GM18868 (cell line): ENCODE results near the gene AQP6.

ENCODE experiments used
- ATAC-seq: cut with Tn5 transposase; IDR thresholded peaks from one replicate; pipeline ENCODE4 v1.9.1; 2021; ENCODE audit warnings: mild to moderate bottlenecking, moderate library complexity; ENCODE audit not compliant: unreplicated experiment

The AQP6 gene

GRCh38 chr12:49955899-49956662 is 16.7 kb upstream of the AQP6 start:
- ATAC-seq = no peak

- no peak for ATAC-seq
Observed at GRCh38 chr12:49956663-49957569, 15.8 kb upstream of the AQP6 start.

- ATAC-seq = no peak
Observed at GRCh38 chr12:49957570-49957967, 15.2 kb upstream of the AQP6 start.

GRCh38 chr12:49959685-49960473 is 12.9 kb upstream of the AQP6 start:
- no peak for ATAC-seq

GRCh38 chr12:49960474-49961110 is 12.2 kb upstream of the AQP6 start:
- no peak for ATAC-seq

GRCh38 chr12:49961111-49961922 is 11.4 kb upstream of the AQP6 start, which contains the start of gene AQP5:
Gene AQP5 (plus strand): TSS chr12:49961872. CDS start chr12:49962018, 146 bp downstream.
- ATAC-seq = no peak

GRCh38 chr12:49961993-49962764 is 10.6 kb upstream of the AQP6 start:
- no peak for ATAC-seq

- ATAC-seq = no peak
Observed at GRCh38 chr12:49962861-49963765, 9.6 kb upstream of the AQP6 start.

- ATAC-seq = no peak
Observed at GRCh38 chr12:49963976-49964815, 8.6 kb upstream of the AQP6 start.

GRCh38 chr12:49964849-49965624 is 7.7 kb upstream of the AQP6 start:
- ATAC-seq = no peak

- no peak for ATAC-seq
Observed at GRCh38 chr12:49965836-49966235, 6.9 kb upstream of the AQP6 start.

- no peak for ATAC-seq
Observed at GRCh38 chr12:49966511-49967041, 6.2 kb upstream of the AQP6 start.

- ATAC-seq = peak; percentile 70
Observed at GRCh38 chr12:49967042-49967776, 5.5 kb upstream of the AQP6 start.

- no peak for ATAC-seq
Observed at GRCh38 chr12:49967777-49968250, 4.9 kb upstream of the AQP6 start.

- no peak for ATAC-seq
Observed at GRCh38 chr12:49968471-49968870, 4.3 kb upstream of the AQP6 start.
